MCF 10A (cell line): Measurements from ENCODE around the gene GTPBP1. TPM values are rescaled to one million over a fixed set of nuclear protein-coding genes. Genes with fewer than 3 reads are reported as not detected.
A peak's percentile ranks its signal among the peaks of the same experiment; 100 is the strongest.

ENCODE experiments used
- BruUV-seq: library from RNA; stranded (reverse); fragments of 400-500 nt; replicated peaks from 2 replicates; lab custom pipeline; 2021; lab: Mats Ljungman, UMichigan
- CTCF ChIA-PET: fragments of 300-600 bp; sonication (Branson Sonifier 250); formaldehyde crosslinking; extraction: SDS; loops from one replicate; lab custom pipeline; 2021; ENCODE audit warnings: antibody characterized with exemption, inconsistent platforms; lab: Yijun Ruan, JAX
- POLR2A ChIA-PET: fragments of 300-600, 350-650 bp; sonication (Branson Sonifier 250); formaldehyde crosslinking; extraction: SDS; loops from one replicate; lab custom pipeline; 2020; ENCODE audit warnings: antibody characterized with exemption, inconsistent platforms; lab: Yijun Ruan, JAX
- DNase-seq: peaks from one replicate; pipeline ENCODE4 v3.0.0-alpha.2; 2018; ENCODE audit not compliant: unreplicated experiment
- H3K27ac Mint-ChIP-seq: one replicate; pipeline ENCODE4 v1.8.0; 2022; ENCODE audit warnings: mild to moderate bottlenecking, low read depth, mixed read lengths; ENCODE audit not compliant: unreplicated experiment
- H3K27me3 Mint-ChIP-seq: one replicate; pipeline ENCODE4 v1.8.0; 2022; ENCODE audit warnings: mixed read lengths; ENCODE audit not compliant: insufficient read depth, unreplicated experiment
- H3K36me3 Mint-ChIP-seq: one replicate; pipeline ENCODE4 v1.8.0; 2022; ENCODE audit warnings: mild to moderate bottlenecking, moderate library complexity, mixed read lengths; ENCODE audit not compliant: insufficient read depth, unreplicated experiment
- H3K4me1 Mint-ChIP-seq: one replicate; pipeline ENCODE4 v1.8.0; 2022; ENCODE audit warnings: mixed read lengths; ENCODE audit not compliant: insufficient read depth, unreplicated experiment
- H3K4me3 Mint-ChIP-seq: one replicate; pipeline ENCODE4 v1.8.0; 2022; ENCODE audit warnings: mild to moderate bottlenecking, moderate library complexity, mixed read lengths; ENCODE audit not compliant: unreplicated experiment
- H3K9me3 Mint-ChIP-seq: one replicate; pipeline ENCODE4 v1.8.0; 2022; ENCODE audit warnings: mixed read lengths; ENCODE audit not compliant: unreplicated experiment
- CTCF ChIP-seq: fragments of 200-600 bp; IDR thresholded peaks from one replicate; pipeline ENCODE4 v1.8.0; 2022; ENCODE audit warnings: antibody characterized with exemption, mild to moderate bottlenecking; ENCODE audit not compliant: unreplicated experiment
- intact Hi-C: fragments of 100-400 bp; cut with micrococcal nuclease; formaldehyde crosslinking; loops from 2 replicates; pipeline ENCODE4 v1.14.1; 2022
- total RNA-seq: library from RNA; stranded (reverse); gene quantifications from 2 replicates; pipeline ENCODE4 v1.2.3, GENCODE V29; 2022

GTPBP1 gene
- total RNA-seq, 1 experiment from 2014 or later: 62.5 TPM

GRCh38 chr22:38756711-38757463 lies 51.1 kb downstream of the GTPBP1 start:
- H3K27me3 Mint-ChIP-seq: no peaks in the 10 kb centered on the region
- TSS peak; percentile 54 for BruUV-seq
- peaks cover 19% of the 10 kb centered on the region for H3K4me1 Mint-ChIP-seq
- no peak for DNase-seq
- CTCF ChIA-PET: interaction anchor here (0.9 to 1.5 kb wide), 3 partner anchors 9 to 361 kb away, joined by 3 to 8 read pairs (median 6); no protein-coding TSS in a partner anchor
- POLR2A ChIA-PET: interaction anchor here (0.9 to 2.8 kb wide), 5 partner anchors 8 to 75 kb away, joined by 3 to 12 read pairs (median 4); partner anchors contain the start of gene TOMM22
- TF ChIP-seq CTCF: no peak
- H3K9me3 Mint-ChIP-seq: no peaks in the 10 kb centered on the region
- H3K27ac Mint-ChIP-seq: no peak overlapping the region
- peak overlapping the region; percentile 81 for H3K4me3 Mint-ChIP-seq
- peaks cover 14% of the 10 kb centered on the region for H3K36me3 Mint-ChIP-seq
- intact Hi-C loops: no loop called here

GRCh38 chr22:38757464-38757757 lies 51.7 kb downstream of the GTPBP1 start:
- CTCF ChIA-PET: interaction anchor here (0.7 to 1.5 kb wide), 3 partner anchors 8 to 361 kb away, joined by 3 to 6 read pairs (median 4); no protein-coding TSS in a partner anchor

GRCh38 chr22:38758276-38758945 lies 52.7 kb downstream of the GTPBP1 start:
- no peak for TF ChIP-seq CTCF
- BruUV-seq: no TSS peak
- no peak overlapping the region for H3K27ac Mint-ChIP-seq
- ChIA-PET CTCF (interaction anchor here (0.6 to 0.7 kb wide), 2 partner anchors 89 to 119 kb away, joined by 3 read pairs; no protein-coding TSS in a partner anchor), POLR2A (interaction anchor here (2.4 kb wide), 1 partner anchor 52 kb away, joined by 11 read pairs; the partner anchor contains the start of gene GTPBP1)
- H3K27me3 Mint-ChIP-seq: no peaks in the 10 kb centered on the region
- intact Hi-C loops: no loop called here
- no peak overlapping the region for H3K4me3 Mint-ChIP-seq
- no peak for DNase-seq
- H3K4me1 Mint-ChIP-seq: peaks cover 19% of the 10 kb centered on the region
- H3K9me3 Mint-ChIP-seq: no peaks in the 10 kb centered on the region
- peaks cover 6% of the 10 kb centered on the region for H3K36me3 Mint-ChIP-seq

More at GRCh38 chr22:38757464-38757757, 51.7 kb downstream of the GTPBP1 start:
- H3K4me1 Mint-ChIP-seq: peaks cover 19% of the 10 kb centered on the region
- H3K27ac Mint-ChIP-seq: no peak overlapping the region
- POLR2A ChIA-PET: no interaction called here
- no TSS peak for BruUV-seq
- TF ChIP-seq CTCF: no peak
- no peaks in the 10 kb centered on the region for H3K27me3 Mint-ChIP-seq
- no peak for DNase-seq
- H3K36me3 Mint-ChIP-seq: peaks cover 11% of the 10 kb centered on the region
- no peaks in the 10 kb centered on the region for H3K9me3 Mint-ChIP-seq
- H3K4me3 Mint-ChIP-seq: no peak overlapping the region
- intact Hi-C loops: no loop called here

GRCh38 chr22:38759005-38759404 lies 53.3 kb downstream of the GTPBP1 start:
- H3K36me3 Mint-ChIP-seq: peaks cover 6% of the 10 kb centered on the region
- ChIA-PET POLR2A (interaction anchor here (2.4 kb wide), 1 partner anchor 53 kb away, joined by 11 read pairs; the partner anchor contains the start of gene GTPBP1), CTCF (interaction anchor here (0.6 to 1.3 kb wide), 2 partner anchors 27 to 119 kb away, joined by 3 read pairs; no protein-coding TSS in a partner anchor)
- no peaks in the 10 kb centered on the region for H3K27me3 Mint-ChIP-seq
- BruUV-seq: no TSS peak
- no peak overlapping the region for H3K27ac Mint-ChIP-seq
- H3K9me3 Mint-ChIP-seq: no peaks in the 10 kb centered on the region
- peaks cover 14% of the 10 kb centered on the region for H3K4me1 Mint-ChIP-seq
- no peak overlapping the region for H3K4me3 Mint-ChIP-seq
- no peak for DNase-seq
- intact Hi-C loops: no loop called here
- TF ChIP-seq CTCF: no peak
